ENCODE data around the gene HOXC5.

DNA sequence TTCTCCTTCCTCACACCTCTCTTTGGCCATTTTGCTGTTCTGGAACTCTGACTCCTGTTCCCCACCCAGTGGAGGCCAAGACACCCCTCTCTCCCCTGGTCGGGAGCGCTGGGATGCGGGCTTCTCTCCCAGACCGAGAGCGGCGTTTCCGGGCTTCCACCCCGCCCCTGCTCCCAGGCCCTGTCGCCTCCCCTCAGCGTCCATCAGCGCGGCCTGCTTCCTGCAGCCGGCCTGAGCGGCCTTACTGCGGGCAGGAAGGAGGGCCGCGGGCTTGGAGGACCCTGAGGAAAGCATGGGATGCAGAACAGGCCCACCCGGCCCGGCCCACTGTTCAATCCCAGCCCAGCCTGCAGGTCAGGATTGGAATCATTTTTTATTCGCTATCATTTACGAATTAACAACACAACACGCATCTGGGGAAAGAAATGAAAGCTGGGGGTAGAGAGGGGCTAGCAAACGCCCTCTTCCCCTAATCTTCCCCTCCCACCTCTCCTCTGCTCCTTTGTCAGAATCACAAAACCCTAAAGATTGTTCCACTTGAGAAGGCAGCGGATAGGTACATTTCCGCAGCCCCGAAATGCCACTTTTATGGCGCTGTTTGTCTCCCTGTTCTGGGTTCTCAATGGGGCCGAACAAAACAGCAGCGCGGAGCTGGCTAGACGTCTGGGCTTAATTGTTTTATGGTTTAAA, 27.9 kb upstream of the HOXC5 start:
- TF ChIP-seq CTCF (IDR thresholded peaks at IDR 0.05) (no peak), EZH2 (IDR thresholded peaks at IDR 0.05; ENCODE audit: borderline replicate concordance, insufficient read depth, low read depth, low read length, poor library complexity, severe bottlenecking) (no peak)
